Measurements from ENCODE around the gene MAP3K12.

- TF ChIP-seq CTCF (conservative IDR thresholded peaks at IDR 0.05; ENCODE audit: low read length) (no peak), EZH2phosphoT487 (IDR thresholded peaks at IDR 0.05; ENCODE audit: borderline replicate concordance, low read depth, low read length) (no peak)
Observed at GRCh38 chr12:53443955-53444354, 55.3 kb downstream of the MAP3K12 start.
